MCF 10A (cell line): ENCODE measurements around the gene VAV2. TPM values are rescaled to one million over a fixed set of nuclear protein-coding genes. Genes with fewer than 3 reads are reported as not detected.

Experiments used
- BruUV-seq: library from RNA; stranded (reverse); fragments of 400-500 nt; replicated peaks from 2 replicates; lab custom pipeline; 2021; lab: Mats Ljungman, UMichigan
- CTCF ChIA-PET: fragments of 300-600 bp; sonication (Branson Sonifier 250); formaldehyde crosslinking; extraction: SDS; loops from one replicate; lab custom pipeline; 2021; ENCODE audit warnings: antibody characterized with exemption, inconsistent platforms; lab: Yijun Ruan, JAX
- POLR2A ChIA-PET: fragments of 300-600, 350-650 bp; sonication (Branson Sonifier 250); formaldehyde crosslinking; extraction: SDS; loops from one replicate; lab custom pipeline; 2020; ENCODE audit warnings: antibody characterized with exemption, inconsistent platforms; lab: Yijun Ruan, JAX
- DNase-seq: peaks from one replicate; pipeline ENCODE4 v3.0.0-alpha.2; 2018; ENCODE audit not compliant: unreplicated experiment
- H3K27ac Mint-ChIP-seq: one replicate; pipeline ENCODE4 v1.8.0; 2022; ENCODE audit warnings: mild to moderate bottlenecking, low read depth, mixed read lengths; ENCODE audit not compliant: unreplicated experiment
- H3K27me3 Mint-ChIP-seq: one replicate; pipeline ENCODE4 v1.8.0; 2022; ENCODE audit warnings: mixed read lengths; ENCODE audit not compliant: insufficient read depth, unreplicated experiment
- H3K36me3 Mint-ChIP-seq: one replicate; pipeline ENCODE4 v1.8.0; 2022; ENCODE audit warnings: mild to moderate bottlenecking, moderate library complexity, mixed read lengths; ENCODE audit not compliant: insufficient read depth, unreplicated experiment
- H3K4me1 Mint-ChIP-seq: one replicate; pipeline ENCODE4 v1.8.0; 2022; ENCODE audit warnings: mixed read lengths; ENCODE audit not compliant: insufficient read depth, unreplicated experiment
- H3K4me3 Mint-ChIP-seq: one replicate; pipeline ENCODE4 v1.8.0; 2022; ENCODE audit warnings: mild to moderate bottlenecking, moderate library complexity, mixed read lengths; ENCODE audit not compliant: unreplicated experiment
- H3K9me3 Mint-ChIP-seq: one replicate; pipeline ENCODE4 v1.8.0; 2022; ENCODE audit warnings: mixed read lengths; ENCODE audit not compliant: unreplicated experiment
- intact Hi-C: fragments of 100-400 bp; cut with micrococcal nuclease; formaldehyde crosslinking; loops from 2 replicates; pipeline ENCODE4 v1.14.1; 2022
- total RNA-seq: library from RNA; stranded (reverse); gene quantifications from 2 replicates; pipeline ENCODE4 v1.2.3, GENCODE V29; 2022
- TF ChIP-seq, protein P1 (sequence below): fragments of 200-600 bp; IDR thresholded peaks from one replicate; pipeline ENCODE4 v1.8.0; 2022; ENCODE audit warnings: antibody characterized with exemption, mild to moderate bottlenecking; ENCODE audit not compliant: unreplicated experiment

VAV2 gene
- total RNA-seq, 1 experiment from 2014 or later, result 31.0 TPM

- intact Hi-C loops, result no loop called here
- DNase-seq, result no peak
- H3K27me3 Mint-ChIP-seq, result no peaks in the 10 kb centered on the region
- no peak overlapping the region for H3K4me3 Mint-ChIP-seq
- peaks cover 11% of the 10 kb centered on the region for H3K36me3 Mint-ChIP-seq
- POLR2A ChIA-PET, result interaction anchor here (0.6 kb wide), 1 partner anchor 17 kb away, joined by 3 read pairs; no protein-coding TSS in a partner anchor
- BruUV-seq, result no TSS peak
- no peaks in the 10 kb centered on the region for H3K9me3 Mint-ChIP-seq
- TF ChIP-seq, protein P1, sequence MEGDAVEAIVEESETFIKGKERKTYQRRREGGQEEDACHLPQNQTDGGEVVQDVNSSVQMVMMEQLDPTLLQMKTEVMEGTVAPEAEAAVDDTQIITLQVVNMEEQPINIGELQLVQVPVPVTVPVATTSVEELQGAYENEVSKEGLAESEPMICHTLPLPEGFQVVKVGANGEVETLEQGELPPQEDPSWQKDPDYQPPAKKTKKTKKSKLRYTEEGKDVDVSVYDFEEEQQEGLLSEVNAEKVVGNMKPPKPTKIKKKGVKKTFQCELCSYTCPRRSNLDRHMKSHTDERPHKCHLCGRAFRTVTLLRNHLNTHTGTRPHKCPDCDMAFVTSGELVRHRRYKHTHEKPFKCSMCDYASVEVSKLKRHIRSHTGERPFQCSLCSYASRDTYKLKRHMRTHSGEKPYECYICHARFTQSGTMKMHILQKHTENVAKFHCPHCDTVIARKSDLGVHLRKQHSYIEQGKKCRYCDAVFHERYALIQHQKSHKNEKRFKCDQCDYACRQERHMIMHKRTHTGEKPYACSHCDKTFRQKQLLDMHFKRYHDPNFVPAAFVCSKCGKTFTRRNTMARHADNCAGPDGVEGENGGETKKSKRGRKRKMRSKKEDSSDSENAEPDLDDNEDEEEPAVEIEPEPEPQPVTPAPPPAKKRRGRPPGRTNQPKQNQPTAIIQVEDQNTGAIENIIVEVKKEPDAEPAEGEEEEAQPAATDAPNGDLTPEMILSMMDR, result no peak
- CTCF ChIA-PET, result interaction anchor here (1.2 kb wide), 1 partner anchor 20 kb away, joined by 5 read pairs; no protein-coding TSS in a partner anchor
- H3K4me1 Mint-ChIP-seq, result peaks cover 6% of the 10 kb centered on the region
- no peak overlapping the region for H3K27ac Mint-ChIP-seq
Observed at GRCh38 chr9:133973791-133974630, 18.1 kb downstream of the VAV2 start.

DNA sequence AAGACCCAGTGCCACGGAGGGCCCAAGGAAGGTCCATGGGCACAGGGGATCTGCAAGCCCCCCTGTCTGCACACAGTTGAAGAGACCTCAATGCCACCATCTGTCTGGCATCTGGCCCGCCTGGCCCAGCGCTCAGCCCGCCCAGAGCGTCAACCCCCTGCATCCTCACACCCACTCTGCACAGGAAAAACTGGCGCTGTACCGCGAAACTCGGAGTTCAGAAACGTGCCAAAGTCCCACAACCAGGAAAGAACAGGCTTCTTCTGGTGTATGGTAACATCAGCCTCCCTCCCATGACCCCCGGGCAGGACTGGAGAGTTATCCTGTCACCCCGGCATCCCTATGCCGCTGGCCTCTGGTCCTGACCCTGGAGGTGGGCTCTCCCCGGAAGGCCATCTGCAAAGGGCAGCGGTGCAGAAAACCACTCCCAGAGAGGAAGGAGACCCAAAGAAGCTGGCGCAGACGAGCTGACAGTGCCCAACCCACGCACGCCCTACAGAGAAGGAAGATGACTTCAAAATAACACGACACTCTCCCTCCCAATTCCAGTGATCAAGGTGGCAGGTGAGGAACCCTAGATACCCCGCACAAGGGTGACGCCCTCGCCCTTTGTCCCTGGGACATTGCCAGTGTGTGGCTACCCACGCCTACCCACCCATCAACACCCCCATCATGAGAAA lies 18.9 kb downstream of the VAV2 start:
- Mint-ChIP-seq H3K27ac (no peak overlapping the region), H3K9me3 (no peaks in the 10 kb centered on the region), H3K4me1 (peaks cover 6% of the 10 kb centered on the region), H3K27me3 (no peaks in the 10 kb centered on the region), H3K36me3 (peaks cover 11% of the 10 kb centered on the region), H3K4me3 (no peak overlapping the region)
- POLR2A ChIA-PET, result no interaction called here
- TF ChIP-seq, protein P1, result no peak
- intact Hi-C loops, result no loop called here
- DNase-seq, result no peak
- no TSS peak for BruUV-seq
- CTCF ChIA-PET, result interaction anchor here (1.2 kb wide), 1 partner anchor 20 kb away, joined by 5 read pairs; no protein-coding TSS in a partner anchor

- H3K36me3 Mint-ChIP-seq, result peaks cover 5% of the 10 kb centered on the region
- intact Hi-C loops, result no loop called here
- H3K27me3 Mint-ChIP-seq, result no peaks in the 10 kb centered on the region
- peaks cover 8% of the 10 kb centered on the region for H3K4me1 Mint-ChIP-seq
- H3K4me3 Mint-ChIP-seq, result no peak overlapping the region
- DNase-seq, result no peak
- POLR2A ChIA-PET, result no interaction called here
- BruUV-seq, result no TSS peak
- CTCF ChIA-PET, result interaction anchor here (0.9 kb wide), 1 partner anchor 22 kb away, joined by 3 read pairs; no protein-coding TSS in a partner anchor
- TF ChIP-seq, protein P1, result no peak
- H3K9me3 Mint-ChIP-seq, result no peaks in the 10 kb centered on the region
- H3K27ac Mint-ChIP-seq, result no peak overlapping the region
Observed at GRCh38 chr9:133971981-133972941, 19.9 kb downstream of the VAV2 start.
